Natural killer cell (primary cell): ENCODE results near the gene CLIP2. TPM values are rescaled to one million over a fixed set of nuclear protein-coding genes. Genes with fewer than 3 reads are reported as not detected.

ENCODE experiments used
- ATAC-seq, 3 donors: fragments of 150-1000 bp in 2 of 3; fragments of 200-7000 bp in 1 of 3; cut with Tn5 transposase; 1 replicate in 1 of 3; 2 replicates in 2 of 3; pipeline ENCODE4 v1.10.0; 2021; ENCODE audit warnings: mild to moderate bottlenecking in 2 of 3, moderate library complexity in 2 of 3
- DNase-seq, 2 donors: peaks; one replicate each; pipeline versions ENCODE4 v3.0.0 to v3.0.0-alpha.2; 2013 to 2021; ENCODE audit warnings: mixed read lengths in 1 of 2
- H3K27ac ChIP-seq: one replicate; pipeline ENCODE4 v1.5.1; 2013; ENCODE audit warnings: mild to moderate bottlenecking, low read length
- H3K27me3 ChIP-seq: one replicate; pipeline ENCODE4 v1.6.1; 2013; ENCODE audit warnings: low read length; ENCODE audit not compliant: control insufficient read depth, insufficient read depth
- H3K36me3 ChIP-seq: one replicate; pipeline ENCODE4 v1.6.1; 2013; ENCODE audit warnings: low read length; ENCODE audit not compliant: control insufficient read depth, insufficient read depth
- H3K4me1 ChIP-seq: one replicate; pipeline ENCODE4 v1.6.1; 2013; ENCODE audit warnings: low read length; ENCODE audit not compliant: control insufficient read depth, insufficient read depth
- H3K4me3 ChIP-seq: one replicate; pipeline ENCODE4 v1.5.1; 2013; ENCODE audit warnings: low read length
- H3K9me3 ChIP-seq: one replicate; pipeline ENCODE4 v1.6.1; 2013; ENCODE audit warnings: low read length; ENCODE audit not compliant: control insufficient read depth, insufficient read depth
- H3K27ac Mint-ChIP-seq, 2 donors: one replicate each; pipeline ENCODE4 v1.8.0; 2022; ENCODE audit warnings: mild to moderate bottlenecking in 2 of 2, mixed read lengths in 2 of 2, moderate library complexity in 1 of 2
- H3K27me3 Mint-ChIP-seq, 2 donors: one replicate each; pipeline ENCODE4 v1.8.0; 2022; ENCODE audit warnings: low read depth in 2 of 2, mixed read lengths in 2 of 2
- H3K36me3 Mint-ChIP-seq: one replicate; pipeline ENCODE4 v1.8.0; 2022; ENCODE audit warnings: mixed read lengths
- H3K4me1 Mint-ChIP-seq, 2 donors: one replicate each; pipeline ENCODE4 v1.8.0; 2022; ENCODE audit warnings: mixed read lengths in 2 of 2
- H3K4me3 Mint-ChIP-seq: one replicate; pipeline ENCODE4 v1.8.0; 2022; ENCODE audit warnings: mild to moderate bottlenecking, moderate library complexity, mixed read lengths
- H3K9me3 Mint-ChIP-seq, 2 donors: one replicate each; pipeline ENCODE4 v1.8.0; 2022; ENCODE audit warnings: mixed read lengths in 2 of 2
- CTCF ChIP-seq: fragments of 200-600 bp; IDR thresholded peaks from one replicate; pipeline ENCODE4 v1.8.0; 2022; ENCODE audit warnings: antibody characterized with exemption
- WGBS: methylation state at CpG from one replicate; pipeline ENCODE4 v1.1.7; 2013; ENCODE audit warnings: missing lambda C conversion rate; ENCODE audit not compliant: insufficient coverage; 5-methylcytosine and 5-hydroxymethylcytosine counted together
- intact Hi-C: fragments of 100-400 bp; cut with micrococcal nuclease; formaldehyde crosslinking; loops from one replicate; pipeline ENCODE4 v1.14.2; 2022
- total RNA-seq, 4 donors: library from RNA; stranded (reverse); fragments of 120-200 nt in 1 of 4; gene quantifications; one replicate each; pipeline versions ENCODE4 v1.2.3 to v1.2.4, GENCODE V29; 2013 to 2022

The CLIP2 gene
- total RNA-seq, 3 donors from 2014 or later (not counting 1 experiment from before 2014, with no cell fraction given): 8.5 to 14.7 (median 10.5) TPM

- Mint-ChIP-seq H3K4me1 (no peaks in the 10 kb centered on the region), H3K36me3 (no peaks in the 10 kb centered on the region), H3K27ac (no peak overlapping the region), H3K4me3 (no peak overlapping the region), H3K9me3 (no peaks in the 10 kb centered on the region), H3K27me3 (no peaks in the 10 kb centered on the region)
- H3K4me1 ChIP-seq: peaks cover under 1% of the 10 kb centered on the region
- no peak overlapping the region for H3K4me3 ChIP-seq
- DNase-seq (no peak), ATAC-seq (no peak)
- no peak overlapping the region for H3K27ac ChIP-seq
- H3K9me3 ChIP-seq: no peaks in the 10 kb centered on the region
- intact Hi-C loops: no loop called here
- TF ChIP-seq CTCF: no peak
- H3K36me3 ChIP-seq: no peaks in the 10 kb centered on the region
- no peaks in the 10 kb centered on the region for H3K27me3 ChIP-seq
- WGBS: 78% methylated on average over 17 of the region's 17 CpGs
These were observed 43.4 kb downstream of the CLIP2 start for GRCh38 chr7:74332373-74333176.

GRCh38 chr7:74334030-74334429 is 44.8 kb downstream of the CLIP2 start:
- Histone ChIP-seq H3K4me1 (peaks cover 15% of the 10 kb centered on the region), H3K9me3 (no peaks in the 10 kb centered on the region), H3K27me3 (no peaks in the 10 kb centered on the region), H3K36me3 (no peaks in the 10 kb centered on the region), H3K27ac (no peak overlapping the region), H3K4me3 (no peak overlapping the region)
- 93% methylated on average over 11 of the region's 11 CpGs for WGBS
- H3K27me3 Mint-ChIP-seq: no peaks in the 10 kb centered on the region
- H3K4me1 Mint-ChIP-seq: peaks cover 5 to 7% of the 10 kb centered on the region in 2 donors
- TF ChIP-seq CTCF: no peak
- no peak overlapping the region for H3K27ac Mint-ChIP-seq
- ATAC-seq (no peak), DNase-seq (no peak)
- no peak overlapping the region for H3K4me3 Mint-ChIP-seq
- intact Hi-C loops: no loop called here
- H3K36me3 Mint-ChIP-seq: no peaks in the 10 kb centered on the region
- no peaks in the 10 kb centered on the region for H3K9me3 Mint-ChIP-seq

DNA sequence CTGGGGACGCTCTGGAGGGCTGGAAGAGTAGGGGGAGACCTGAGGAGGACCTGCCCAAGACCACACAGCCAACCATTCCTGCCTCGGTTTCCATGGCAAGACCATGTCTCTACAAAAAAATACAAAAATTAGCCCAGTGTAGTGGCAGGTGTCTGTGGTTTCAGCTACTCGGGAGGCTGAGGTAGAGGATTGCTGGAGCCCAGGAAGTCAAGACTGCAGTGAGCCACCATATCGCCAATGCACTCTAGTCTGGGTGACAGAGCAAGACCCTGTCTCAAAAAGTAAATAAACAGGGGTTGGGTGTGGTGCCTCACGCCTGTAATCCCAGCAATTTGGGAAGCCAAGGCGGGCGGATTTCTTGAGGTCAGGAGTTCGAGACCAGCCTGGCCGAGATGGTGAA is 48.7 kb downstream of the CLIP2 start:
- no peaks in the 10 kb centered on the region for H3K9me3 ChIP-seq
- H3K27me3 Mint-ChIP-seq: no peaks in the 10 kb centered on the region
- no peaks in the 10 kb centered on the region for H3K36me3 ChIP-seq
- H3K4me3 ChIP-seq: no peak overlapping the region
- WGBS: 66% methylated on average over 8 of the region's 9 CpGs
- no peaks in the 10 kb centered on the region for H3K9me3 Mint-ChIP-seq
- intact Hi-C loops: no loop called here
- peaks cover 24% of the 10 kb centered on the region for H3K4me1 ChIP-seq
- H3K4me1 Mint-ChIP-seq: peaks cover 5 to 13% of the 10 kb centered on the region in 2 donors
- DNase-seq (no peak), ATAC-seq (peak in 1 of 3 donors; percentile 17)
- H3K4me3 Mint-ChIP-seq: no peak overlapping the region
- no peaks in the 10 kb centered on the region for H3K36me3 Mint-ChIP-seq
- no peak for TF ChIP-seq CTCF
- H3K27ac Mint-ChIP-seq: peak overlapping the region in 1 of 2 donors; percentile 77
- no peaks in the 10 kb centered on the region for H3K27me3 ChIP-seq
- H3K27ac ChIP-seq: no peak overlapping the region
